Tracheal epithelial cell (primary cell): Measurements from ENCODE around the gene AMBP. TPM values are rescaled to one million over a fixed set of nuclear protein-coding genes. Genes with fewer than 3 reads are reported as not detected.

ENCODE experiments used
- total RNA-seq: library from RNA; depleted of rRNA; stranded (reverse); fragments of >200 nt; gene quantifications from 2 replicates; pipeline ENCODE4 v1.2.1, GENCODE V29; 2014

The AMBP gene
- 0.24 TPM in 1 of 2 replicates, not detected in the other for total RNA-seq

GRCh38 chr9:114078021-114078780 lies at the start of gene AMBP:
AMBP (minus strand) TSS chr9:114078300; CDS start chr9:114078209, 91 bp downstream.

GRCh38 chr9:114098936-114099668 lies 21.0 kb upstream of the AMBP start, which contains the start of gene KIF12:
KIF12 (minus strand) TSS chr9:114099292; CDS start chr9:114099276, 16 bp downstream.

Other genes starting within 250 kb of the AMBP start
- gene ZNF618, start 202.0 kb downstream of the AMBP start, total RNA-seq, result 1.7 and 3.0 TPM in 2 replicates
- 2.4 TPM in 1 of 2 replicates, not detected in the other for gene KIF12, start 21.0 kb upstream of the AMBP start, total RNA-seq
- 1.9 and 5.5 TPM in 2 replicates for gene COL27A1, start 77.2 kb upstream of the AMBP start, total RNA-seq
- not detected in 2 replicates for gene ORM1, start 244.8 kb upstream of the AMBP start, total RNA-seq